Smooth muscle cell (in vitro differentiated cells): ENCODE data around the gene KIDINS220. TPM values are rescaled to one million over a fixed set of nuclear protein-coding genes. Genes with fewer than 3 reads are reported as not detected.
A peak's percentile ranks its signal among the peaks of the same experiment; 100 is the strongest.

Experiments
- DNase-seq: peaks from one replicate; lab custom pipeline; 2025; ENCODE audit not compliant: unreplicated experiment; lab: John Stamatoyannopoulos, UW
- H2AFZ ChIP-seq: fragments of 200-600 bp; sonication (generic); 2 replicates; pipeline ENCODE4 v1.6.0; 2016; ENCODE audit warnings: antibody characterized with exemption, low read depth, mild to moderate bottlenecking
- H3F3A ChIP-seq: fragments of 200-600 bp; sonication (generic); 2 replicates; pipeline ENCODE4 v1.6.0; 2017; ENCODE audit warnings: antibody characterized with exemption, low read depth
- H3K27ac ChIP-seq: fragments of 200-600 bp; sonication (generic); 2 replicates; pipeline ENCODE4 v1.5.1; 2016; ENCODE audit warnings: low read depth, mild to moderate bottlenecking
- H3K27me3 ChIP-seq: fragments of 200-600 bp; sonication (generic); 2 replicates; pipeline ENCODE4 v1.6.1; 2016; ENCODE audit warnings: low read depth, mild to moderate bottlenecking
- H3K36me3 ChIP-seq: fragments of 200-600 bp; sonication (generic); 2 replicates; pipeline ENCODE4 v1.5.1; 2016; ENCODE audit warnings: low read depth
- H3K4me1 ChIP-seq: fragments of 200-600 bp; sonication (generic); 2 replicates; pipeline ENCODE4 v1.5.1; 2016; ENCODE audit warnings: low read depth
- H3K4me2 ChIP-seq: fragments of 200-600 bp; sonication (generic); 2 replicates; pipeline ENCODE4 v1.6.0; 2016; ENCODE audit warnings: mild to moderate bottlenecking
- H3K4me3 ChIP-seq: fragments of 200-600 bp; sonication (generic); 2 replicates; pipeline ENCODE4 v1.5.1; 2016; ENCODE audit warnings: mild to moderate bottlenecking
- H3K79me2 ChIP-seq: fragments of 200-600 bp; sonication (generic); 2 replicates; pipeline ENCODE4 v1.6.0; 2016; ENCODE audit warnings: low read depth, mild to moderate bottlenecking
- H3K9ac ChIP-seq: fragments of 200-600 bp; sonication (generic); 2 replicates; pipeline ENCODE4 v1.6.0; 2016; ENCODE audit warnings: low read depth
- H3K9me3 ChIP-seq: fragments of 200-600 bp; sonication (generic); replicated peaks from 2 replicates; pipeline ENCODE4 v1.5.1; 2016; ENCODE audit warnings: low read depth
- H4K20me1 ChIP-seq: fragments of 200-600 bp; sonication (generic); 2 replicates; pipeline ENCODE4 v1.6.0; 2016; ENCODE audit warnings: low read depth
- WGBS: methylation state at CpG from one replicate; pipeline ENCODE4 v1.1.7; 2016; ENCODE audit warnings: low lambda C conversion rate; 5-methylcytosine and 5-hydroxymethylcytosine counted together
- polyA plus RNA-seq: library from polyadenylated mRNA; unstranded; fragments of >200 nt; fragmentation: Nextera tagmentation; extraction: Ambion mirVana; gene quantifications from 2 replicates; pipeline ENCODE4 v1.2.1, GENCODE V29; 2016
- total RNA-seq: library from RNA; depleted of rRNA; stranded (reverse); fragments of >200 nt; gene quantifications from 2 replicates; pipeline ENCODE4 v1.2.3, GENCODE V29; 2014
- TF ChIP-seq, protein P1 (sequence below): fragments of 200-600 bp; sonication (generic); IDR thresholded peaks from 2 replicates; pipeline ENCODE4 v1.5.1; 2017; ENCODE audit warnings: borderline replicate concordance, mild to moderate bottlenecking, antibody characterized with exemption; ENCODE audit not compliant: insufficient read depth, poor library complexity, severe bottlenecking

Gene KIDINS220
- total and polyA plus RNA-seq, 2 experiments from 2014 or later = 17.8 to 54.9 TPM

DNA sequence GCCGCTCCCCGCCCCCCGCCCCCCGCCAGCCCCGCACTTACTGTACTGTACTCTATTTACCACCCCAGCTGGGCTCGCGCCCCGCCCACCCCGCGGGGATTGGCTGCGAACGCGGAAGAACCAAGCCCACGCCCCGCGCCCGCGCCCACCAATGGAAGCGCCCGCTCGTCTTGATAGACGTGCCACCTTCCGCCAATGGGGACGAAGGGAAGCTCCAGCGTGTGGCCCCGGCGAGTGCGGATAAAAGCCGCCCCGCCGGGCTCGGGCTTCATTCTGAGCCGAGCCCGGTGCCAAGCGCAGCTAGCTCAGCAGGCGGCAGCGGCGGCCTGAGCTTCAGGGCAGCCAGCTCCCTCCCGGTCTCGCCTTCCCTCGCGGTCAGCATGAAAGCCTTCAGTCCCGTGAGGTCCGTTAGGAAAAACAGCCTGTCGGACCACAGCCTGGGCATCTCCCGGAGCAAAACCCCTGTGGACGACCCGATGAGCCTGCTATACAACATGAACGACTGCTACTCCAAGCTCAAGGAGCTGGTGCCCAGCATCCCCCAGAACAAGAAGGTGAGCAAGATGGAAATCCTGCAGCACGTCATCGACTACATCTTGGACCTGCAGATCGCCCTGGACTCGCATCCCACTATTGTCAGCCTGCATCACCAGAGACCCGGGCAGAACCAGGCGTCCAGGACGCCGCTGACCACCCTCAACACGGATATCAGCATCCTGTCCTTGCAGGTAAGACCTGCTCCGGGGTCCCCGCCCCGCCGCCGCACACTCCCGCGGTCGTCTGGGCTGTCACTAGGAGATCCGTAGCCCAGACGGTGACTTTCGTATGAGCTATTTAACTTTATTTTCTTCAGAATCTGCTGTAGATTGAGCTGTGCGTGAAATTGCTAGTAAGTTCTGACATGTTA lies 155.4 kb downstream of the KIDINS220 start, which contains the start of gene ID2:
ID2 (plus strand) TSS at position 271 of the 907 bp plus-strand sequence; CDS start at position 381, 110 bp downstream.
- peak within 1 kb of the TSS; percentile 90 for H3K4me3 ChIP-seq
- peaks cover 32% of the 10 kb centered on the region for H3K79me2 ChIP-seq
- peak within 1 kb of the TSS; percentile 61 for H3K9ac ChIP-seq
- H3K27ac ChIP-seq = peak within 1 kb of the TSS; percentile 97
- H3K36me3 ChIP-seq = no peaks in the 10 kb centered on the region
- H3K4me2 ChIP-seq = peak within 1 kb of the TSS; percentile 89
- TF ChIP-seq, protein P1, sequence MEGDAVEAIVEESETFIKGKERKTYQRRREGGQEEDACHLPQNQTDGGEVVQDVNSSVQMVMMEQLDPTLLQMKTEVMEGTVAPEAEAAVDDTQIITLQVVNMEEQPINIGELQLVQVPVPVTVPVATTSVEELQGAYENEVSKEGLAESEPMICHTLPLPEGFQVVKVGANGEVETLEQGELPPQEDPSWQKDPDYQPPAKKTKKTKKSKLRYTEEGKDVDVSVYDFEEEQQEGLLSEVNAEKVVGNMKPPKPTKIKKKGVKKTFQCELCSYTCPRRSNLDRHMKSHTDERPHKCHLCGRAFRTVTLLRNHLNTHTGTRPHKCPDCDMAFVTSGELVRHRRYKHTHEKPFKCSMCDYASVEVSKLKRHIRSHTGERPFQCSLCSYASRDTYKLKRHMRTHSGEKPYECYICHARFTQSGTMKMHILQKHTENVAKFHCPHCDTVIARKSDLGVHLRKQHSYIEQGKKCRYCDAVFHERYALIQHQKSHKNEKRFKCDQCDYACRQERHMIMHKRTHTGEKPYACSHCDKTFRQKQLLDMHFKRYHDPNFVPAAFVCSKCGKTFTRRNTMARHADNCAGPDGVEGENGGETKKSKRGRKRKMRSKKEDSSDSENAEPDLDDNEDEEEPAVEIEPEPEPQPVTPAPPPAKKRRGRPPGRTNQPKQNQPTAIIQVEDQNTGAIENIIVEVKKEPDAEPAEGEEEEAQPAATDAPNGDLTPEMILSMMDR = no peak
- DNase-seq = peak; percentile 95
- H3K27me3 ChIP-seq = no peaks in the 10 kb centered on the region
- H4K20me1 ChIP-seq = peaks cover 32% of the 10 kb centered on the region
- peak within 1 kb of the TSS; percentile 66 for H2AFZ ChIP-seq
- H3K4me1 ChIP-seq = peaks cover 31% of the 10 kb centered on the region
- WGBS = under 1% methylated on average over 62 of the region's 70 CpGs
- H3F3A ChIP-seq = peaks cover 42% of the 10 kb centered on the region
- H3K9me3 ChIP-seq = no peaks in the 10 kb centered on the region

DNA sequence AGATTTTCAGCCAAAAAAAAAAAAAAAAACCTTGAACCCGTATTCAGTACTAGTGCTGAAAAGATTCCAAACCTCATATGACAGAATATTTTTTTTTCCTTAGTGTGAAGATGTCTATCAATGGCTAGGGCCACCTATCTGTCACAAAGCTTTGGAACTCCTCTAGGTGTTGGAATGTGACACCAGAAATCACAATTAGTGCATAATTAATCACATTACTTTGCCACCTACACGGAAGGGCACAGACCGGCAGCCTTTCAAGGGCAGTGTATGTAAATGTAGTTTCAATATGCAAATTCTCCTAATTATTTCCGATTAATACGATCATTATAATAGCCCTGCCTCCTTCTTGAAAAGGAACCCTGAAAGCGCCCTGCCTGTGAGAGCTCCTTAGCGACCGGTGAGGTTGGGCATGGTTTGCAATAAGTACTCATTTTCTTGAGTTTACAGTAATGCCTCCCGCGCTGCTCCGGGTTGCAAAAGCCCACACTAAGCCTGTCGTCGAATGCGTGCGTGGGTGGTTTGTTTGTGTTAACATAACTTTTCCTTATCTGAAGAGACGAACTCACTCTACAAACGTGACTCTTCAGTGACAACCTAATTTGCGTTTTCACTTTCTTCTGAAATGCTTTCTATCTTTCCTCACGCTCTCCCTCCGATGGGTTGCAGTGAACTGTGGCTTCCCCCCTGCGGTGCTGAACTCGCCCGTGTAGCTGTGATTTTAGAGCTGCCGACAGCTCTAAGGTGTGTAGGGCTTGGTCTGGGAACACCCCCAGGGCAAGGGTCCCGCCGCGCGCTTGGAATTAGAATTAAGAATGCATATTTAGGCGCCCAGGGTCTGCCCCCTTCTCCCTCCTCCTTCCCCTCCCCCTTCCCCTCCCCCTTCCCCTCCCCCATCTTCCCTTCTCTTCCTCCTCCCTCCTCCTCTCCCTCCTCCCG lies 156.3 kb downstream of the KIDINS220 start:
- Histone ChIP-seq H3K27ac (peak overlapping the region; percentile 97), H3K36me3 (no peaks in the 10 kb centered on the region), H3K27me3 (no peaks in the 10 kb centered on the region), H3K4me3 (peak overlapping the region; percentile 56), H3K9ac (peak overlapping the region; percentile 41), H3K79me2 (peaks cover 29% of the 10 kb centered on the region), H3F3A (peaks cover 43% of the 10 kb centered on the region), H3K4me1 (peaks cover 36% of the 10 kb centered on the region), H3K4me2 (peak overlapping the region; percentile 85), H3K9me3 (no peaks in the 10 kb centered on the region), H4K20me1 (peaks cover 32% of the 10 kb centered on the region), H2AFZ (peak overlapping the region; percentile 66)
- TF ChIP-seq, protein P1 = no peak
- peak; percentile 67 for DNase-seq
- WGBS = under 1% methylated on average over 28 of the region's 30 CpGs

DNA sequence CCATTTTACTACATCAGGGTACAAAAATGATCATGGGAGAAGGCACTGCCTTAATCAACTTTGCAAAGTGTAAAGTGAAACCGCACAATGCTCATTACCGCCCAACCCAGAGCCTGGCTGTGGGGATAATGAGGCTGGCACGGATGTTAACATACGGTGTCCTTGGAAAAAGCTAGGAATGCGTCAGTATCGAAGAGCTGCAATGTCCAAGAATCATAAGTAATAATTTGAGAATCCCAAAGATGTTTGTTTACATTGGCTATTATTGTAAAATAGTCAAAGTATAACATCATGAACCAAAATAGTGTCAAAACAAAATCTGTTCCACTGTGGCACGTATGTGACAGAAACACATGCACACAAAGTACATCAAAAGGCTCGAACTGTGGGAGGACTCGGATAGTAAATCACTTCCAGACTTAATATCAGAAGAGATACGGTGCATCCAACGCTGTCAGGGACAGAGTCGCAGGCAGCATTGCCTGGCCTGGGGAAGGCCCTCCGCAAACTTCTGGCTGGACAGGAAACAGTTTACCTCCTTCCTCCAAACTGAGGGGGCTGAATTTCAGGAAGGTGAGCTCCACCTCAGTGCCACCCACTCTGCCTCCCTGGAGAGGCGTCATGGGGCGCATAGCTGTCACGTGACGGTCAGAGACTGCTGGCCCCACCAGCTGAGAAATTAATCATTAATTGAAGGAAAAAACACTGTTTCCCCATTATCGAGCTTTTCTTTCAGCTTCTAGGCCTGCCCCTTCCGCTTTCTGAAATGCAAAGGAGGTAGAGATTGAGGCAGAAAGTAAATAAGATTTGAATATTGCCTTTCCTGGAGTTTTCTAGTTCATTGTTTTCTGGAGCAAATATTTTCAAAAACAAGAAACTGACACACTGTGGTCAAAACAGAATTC lies 157.3 kb downstream of the KIDINS220 start:
- peak overlapping the region; percentile 87 for H3K9ac ChIP-seq
- DNase-seq = no peak
- TF ChIP-seq, protein P1 = no peak
- H3K4me1 ChIP-seq = peaks cover 36% of the 10 kb centered on the region
- WGBS = 8% methylated on average over 19 of the region's 19 CpGs
- H3K27me3 ChIP-seq = no peaks in the 10 kb centered on the region
- no peaks in the 10 kb centered on the region for H3K36me3 ChIP-seq
- peaks cover 23% of the 10 kb centered on the region for H3K79me2 ChIP-seq
- H3K4me2 ChIP-seq = peak overlapping the region; percentile 85
- H3K27ac ChIP-seq = peak overlapping the region; percentile 97
- peaks cover 43% of the 10 kb centered on the region for H3F3A ChIP-seq
- H4K20me1 ChIP-seq = peaks cover 31% of the 10 kb centered on the region
- H2AFZ ChIP-seq = peak overlapping the region; percentile 61
- peak overlapping the region; percentile 56 for H3K4me3 ChIP-seq
- no peaks in the 10 kb centered on the region for H3K9me3 ChIP-seq
